K562 (cell line): ENCODE results near the gene OVCA2. TPM values are rescaled to one million over a fixed set of nuclear protein-coding genes. Genes with fewer than 3 reads are reported as not detected.
A peak's percentile ranks its signal among the peaks of the same experiment; 100 is the strongest.

Experiments
- ATAC-seq: fragments of 200-7000 bp; cut with Tn5 transposase; 3 replicates; pipeline ENCODE4 v1.9.1; 2020; ENCODE audit warnings: moderate library complexity
- BruUV-seq: library from RNA; stranded (reverse); fragments of 400-500 nt; replicated peaks from 2 replicates; lab custom pipeline; 2021; lab: Mats Ljungman, UMichigan
- CTCF ChIA-PET: fragments of 300-600 bp; formaldehyde crosslinking; extraction: SDS; loops from one replicate; lab custom pipeline; 2021; ENCODE audit warnings: low intra/inter-chr PET ratio; lab: Yijun Ruan, JAX
- POLR2A ChIA-PET: fragments of 300-600, 350-650 bp; sonication (Branson Sonifier 250); formaldehyde crosslinking; extraction: SDS; loops from one replicate; lab custom pipeline; 2021; ENCODE audit warnings: antibody characterized with exemption, inconsistent platforms; lab: Yijun Ruan, JAX
- DNase-seq, 4 experiments: peaks; one replicate each; pipeline versions ENCODE4 v3.0.0 to v3.0.0-alpha.2; 2011 to 2018; ENCODE audit warnings: low spot score in 3 of 4, mixed read lengths in 3 of 4; ENCODE audit errors: extremely low read depth in 1 of 4
- FAIRE-seq: peaks from 2 replicates; lab custom pipeline; 2011; peaks lifted over from hg19 to GRCh38; lab: Jason Lieb, UNC
- H2AFZ ChIP-seq: 2 replicates; pipeline ENCODE4 v1.6.0; 2011; ENCODE audit warnings: low read depth, low read length, control low read depth, inconsistent platforms
- H3K27ac ChIP-seq: fragments of 200-600 bp; 3 replicates; pipeline ENCODE4 v1.8.0; 2011; ENCODE audit warnings: low read depth, mild to moderate bottlenecking, control low read depth, inconsistent platforms, low read length, moderate library complexity, mixed read lengths; ENCODE audit errors: extremely low read depth
- H3K27me3 ChIP-seq, 2 experiments: fragments of 300-600 bp in 1 of 2; 2 replicates in 1 of 2; 3 replicates in 1 of 2; pipeline versions ENCODE4 v1.6.0 to v1.8.0; 2011; ENCODE audit warnings: inconsistent platforms in 2 of 2, low read length in 2 of 2, mild to moderate bottlenecking in 1 of 2, mixed read lengths in 1 of 2, moderate library complexity in 1 of 2; ENCODE audit not compliant: control insufficient read depth in 2 of 2, insufficient read depth in 2 of 2
- H3K36me3 ChIP-seq: fragments of 300-600 bp; 3 replicates; pipeline ENCODE4 v1.8.0; 2011; ENCODE audit warnings: mild to moderate bottlenecking, low read length, inconsistent platforms; ENCODE audit not compliant: control insufficient read depth, insufficient read depth
- H3K4me1 ChIP-seq, 2 experiments: fragments of 200-600 bp in 1 of 2; replicated peaks in 1 of 2; 2 replicates in 1 of 2; 3 replicates in 1 of 2; pipeline versions ENCODE4 v1.5.1 to v1.8.0; 2011; ENCODE audit warnings: inconsistent platforms in 2 of 2, low read length in 2 of 2, mild to moderate bottlenecking in 1 of 2, mixed read lengths in 1 of 2, moderate library complexity in 1 of 2; ENCODE audit not compliant: control insufficient read depth in 2 of 2, insufficient read depth in 2 of 2
- H3K4me2 ChIP-seq: 2 replicates; pipeline ENCODE4 v1.6.1; 2011; ENCODE audit warnings: low read length, control low read depth, inconsistent platforms, mixed read lengths; ENCODE audit not compliant: insufficient read depth
- H3K4me3 ChIP-seq: fragments of 200-600 bp; sonication (generic), shearing (Covaris generic); 2 replicates; pipeline ENCODE4 v1.5.1; 2016; ENCODE audit warnings: control low read depth, inconsistent platforms
- H3K79me2 ChIP-seq: fragments of 200-600 bp; 3 replicates; pipeline ENCODE4 v1.8.0; 2011; ENCODE audit warnings: low read length, inconsistent platforms; ENCODE audit not compliant: control insufficient read depth, insufficient read depth
- H3K9ac ChIP-seq, 2 experiments: 2 replicates each; pipeline versions ENCODE4 v1.6.0 to v1.6.1; 2011; ENCODE audit warnings: low read depth in 2 of 2, low read length in 2 of 2, control low read depth in 1 of 2, inconsistent platforms in 1 of 2, mild to moderate bottlenecking in 1 of 2, mixed read lengths in 1 of 2; ENCODE audit not compliant: insufficient read depth in 1 of 2
- H3K9me1 ChIP-seq: one replicate; pipeline ENCODE4 v1.6.0; 2011; ENCODE audit warnings: inconsistent platforms, mild to moderate bottlenecking, low read length, moderate library complexity; ENCODE audit not compliant: control insufficient read depth, insufficient read depth
- H3K9me3 ChIP-seq: replicated peaks from 2 replicates; pipeline ENCODE4 v1.5.1; 2011; ENCODE audit warnings: low read depth, low read length, inconsistent platforms; ENCODE audit not compliant: control insufficient read depth, insufficient read depth
- H4K20me1 ChIP-seq: replicated peaks from 2 replicates; pipeline ENCODE4 v1.6.1; 2011; ENCODE audit warnings: low read length, inconsistent platforms, mixed read lengths; ENCODE audit not compliant: control insufficient read depth, insufficient read depth
- CLOCK ChIP-seq: fragments of 250-450 bp; sonication (Bioruptor Pico); IDR thresholded peaks from 2 replicates; pipeline ENCODE4 v1.4.0; 2020; ENCODE audit warnings: mild to moderate bottlenecking, moderate library complexity, borderline replicate concordance
- FOSL1 ChIP-seq: fragments of 200-800 bp; sonication (Bioruptor generic); conservative IDR thresholded peaks from 2 replicates; pipeline ENCODE4 v1.6.1; 2016; ENCODE audit warnings: missing genetic modification characterization, missing compliant biosample characterization
- GABPB1 ChIP-seq: sonication (generic); formaldehyde crosslinking; IDR thresholded peaks from 2 replicates; pipeline ENCODE4 v1.8.0; 2022; ENCODE audit warnings: mild to moderate bottlenecking, missing genetic modification reagents
- HIVEP1 ChIP-seq: fragments of 250-450 bp; sonication (Bioruptor Pico); IDR thresholded peaks from 2 replicates; pipeline ENCODE4 v1.4.0; 2020; ENCODE audit warnings: mild to moderate bottlenecking
- RAD21 ChIP-seq, 2 experiments: fragments of 250-450 bp in 1 of 2; fragments of 450-650 bp in 1 of 2; sonication (Bioruptor Pico) in 1 of 2; formaldehyde crosslinking in 1 of 2; IDR thresholded peaks in 1 of 2; conservative IDR thresholded peaks in 1 of 2; 2 replicates each; pipeline versions ENCODE4 v1.4.0 to v1.8.0; 2020 to 2022; ENCODE audit warnings: mild to moderate bottlenecking in 2 of 2, moderate library complexity in 1 of 2
- RB1 ChIP-seq: fragments of 450-650 bp; IDR thresholded peaks from 2 replicates; pipeline ENCODE4 v1.6.1; 2017; ENCODE audit warnings: low read depth, mild to moderate bottlenecking
- STAG1 ChIP-seq: sonication (generic); formaldehyde crosslinking; IDR thresholded peaks from 2 replicates; pipeline ENCODE4 v1.5.0; 2020; ENCODE audit warnings: missing genetic modification reagents, borderline replicate concordance
- TCFL5 ChIP-seq: fragments of 250-450 bp; sonication (Bioruptor Pico); conservative IDR thresholded peaks from 2 replicates; pipeline ENCODE4 v1.6.1; 2021; ENCODE audit warnings: mild to moderate bottlenecking, moderate library complexity, matching md5 sums
- TEAD2 ChIP-seq: fragments of 450-650 bp; IDR thresholded peaks from 2 replicates; pipeline ENCODE4 v1.6.1; 2016; ENCODE audit warnings: missing genetic modification characterization, control low read depth, missing compliant biosample characterization
- ZBTB33 ChIP-seq: sonication (generic); formaldehyde crosslinking; IDR thresholded peaks from 2 replicates; pipeline ENCODE4 v1.8.1; 2023; ENCODE audit warnings: mild to moderate bottlenecking, missing genetic modification reagents
- ZNF232 ChIP-seq: sonication (generic); formaldehyde crosslinking; IDR thresholded peaks from 2 replicates; pipeline ENCODE4 v1.8.0; 2022; ENCODE audit warnings: mild to moderate bottlenecking, missing genetic modification reagents
- ZNF583 ChIP-seq: fragments of 250-450 bp; sonication (Bioruptor Pico); IDR thresholded peaks from 2 replicates; pipeline ENCODE4 v1.4.0; 2020
- ZNF740 ChIP-seq, 3 experiments: fragments of 200-800 bp in 1 of 3; sonication (Bioruptor generic) in 1 of 3; sonication (generic) in 1 of 3; formaldehyde crosslinking in 1 of 3; IDR thresholded peaks; 2 replicates each; pipeline versions ENCODE4 v1.6.1 to v1.8.0; 2016 to 2022; ENCODE audit warnings: mild to moderate bottlenecking in 2 of 3, missing compliant biosample characterization in 2 of 3, missing genetic modification characterization in 2 of 3, missing genetic modification reagents in 1 of 3
- ZNF75A ChIP-seq: fragments of 450-650 bp; formaldehyde crosslinking; IDR thresholded peaks from 2 replicates; pipeline ENCODE4 v1.4.0; 2020; ENCODE audit warnings: mild to moderate bottlenecking
- ZZZ3 ChIP-seq: fragments of 450-650 bp; IDR thresholded peaks from 2 replicates; pipeline ENCODE4 v1.6.1; 2016; ENCODE audit warnings: antibody characterized with exemption, mild to moderate bottlenecking, moderate library complexity
- WGBS: fragments of 100-300 bp; shearing (Covaris generic); methylation state at CpG from one replicate; pipeline ENCODE4 v1.1.6; 2016; ENCODE audit warnings: low coverage, mixed read lengths; ENCODE audit not compliant: insufficient coverage; ENCODE audit errors: missing lambda C conversion rate; 5-methylcytosine and 5-hydroxymethylcytosine counted together
- in situ Hi-C: fragments of 300-500 bp; cut with MboI; formaldehyde crosslinking; loops from 4 replicates; pipeline ENCODE4 v1.15.0; 2018; ENCODE audit warnings: inconsistent platforms, mixed read lengths
- intact Hi-C: fragments of 100-400 bp; cut with micrococcal nuclease; formaldehyde crosslinking; loops from 2 replicates; pipeline ENCODE4 v1.14.2; 2022
- polyA plus RNA-seq, 8 experiments: library from polyadenylated mRNA; depleted of rRNA in 4 of 8; stranded (reverse) in 5 of 8; unstranded in 3 of 8; fragments of >200 nt; fragmentation: Nextera tagmentation in 2 of 8; fragmentation: Illumina TruSeq in 1 of 8; extraction: Ambion mirVana in 2 of 8; extraction: Trizol in 1 of 8; gene quantifications; 2 replicates each; pipeline versions ENCODE4 v1.2.1 to v1.2.3, GENCODE V29; 2011 to 2014; ENCODE audit warnings: inconsistent platforms in 1 of 8, missing spikeins in 1 of 8
- total RNA-seq, 7 experiments: library from RNA; depleted of rRNA in 6 of 7; stranded (reverse); fragments of >200 nt in 6 of 7; fragmentation: Illumina TruSeq in 2 of 7; extraction: Trizol in 2 of 7; gene quantifications; 2 replicates each; pipeline versions ENCODE4 v1.2.1 to v1.2.3, GENCODE V29; 2011 to 2021; ENCODE audit warnings: low replicate concordance in 1 of 7

Gene OVCA2
- total and polyA plus RNA-seq, 9 of the 15 experiments (the other 6 are each of a cell fraction or from before 2014, with no cell fraction given), result 3.0 to 23.7 (median 14.1) TPM

DNA sequence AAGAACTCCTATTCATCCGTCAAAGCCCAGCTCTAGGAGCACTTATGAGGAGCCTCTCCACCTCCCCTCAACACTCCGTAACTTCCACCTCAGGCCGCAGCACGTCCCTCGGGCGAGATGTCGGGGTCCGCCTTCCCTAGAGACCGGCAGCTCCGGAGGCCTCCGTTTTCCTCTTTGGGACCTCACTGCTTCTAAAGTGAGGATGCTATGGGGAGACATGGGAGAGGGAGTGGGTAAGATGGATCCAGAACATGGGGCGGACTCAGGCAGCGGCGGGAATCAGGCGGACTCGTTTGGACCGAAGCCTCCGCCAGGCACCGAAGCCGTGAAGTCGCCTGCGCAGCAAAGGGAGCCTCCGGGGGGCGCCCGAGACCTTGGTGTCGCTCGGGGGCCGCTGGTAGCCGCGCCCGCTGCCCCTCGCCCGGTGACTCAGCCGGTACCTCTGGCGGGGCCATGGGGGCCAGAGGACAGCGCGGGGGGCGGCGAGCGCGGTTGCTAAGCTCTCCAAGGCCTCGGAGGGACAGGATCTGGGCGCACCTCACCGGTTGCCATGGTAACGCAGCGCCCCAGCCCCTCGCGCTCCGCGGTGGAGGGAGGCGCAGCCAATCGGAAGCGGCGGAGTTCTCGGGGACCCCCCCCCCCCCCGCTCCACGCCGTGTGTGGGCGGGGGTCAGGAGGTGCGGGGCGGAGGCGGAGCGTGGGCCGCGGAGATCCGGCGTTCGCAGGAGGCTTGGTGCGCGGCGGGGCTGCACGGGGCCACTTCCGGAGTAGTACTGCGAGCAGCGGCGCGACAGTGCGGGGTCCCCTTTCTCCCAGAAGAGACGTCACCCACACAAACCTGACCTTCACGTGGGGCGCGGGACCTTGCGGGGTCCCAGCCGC, 11.8 kb downstream of the OVCA2 start:
- Histone ChIP-seq H3K9ac (peak overlapping the region in 1 of 2 experiments; percentile 81; a peak in 2 of 4 replicates), H3K9me3 (no peaks in the 10 kb centered on the region), H2AFZ (no peak overlapping the region), H3K9me1 (no peaks in the 10 kb centered on the region), H3K79me2 (no peaks in the 10 kb centered on the region), H3K27me3 (no peaks in the 10 kb centered on the region), H3K4me2 (peak overlapping the region; percentile 55), H3K4me1 (peaks cover 7 to 51% of the 10 kb centered on the region in 2 experiments; a peak in 4 of 5 replicates), H4K20me1 (no peaks in the 10 kb centered on the region), H3K4me3 (peak overlapping the region; percentile 37), H3K27ac (no peak overlapping the region), H3K36me3 (no peaks in the 10 kb centered on the region)
- POLR2A ChIA-PET, result no interaction called here
- no peak for FAIRE-seq
- peak; percentile 50 for ATAC-seq
- CTCF ChIA-PET, result interaction anchor here (0.7 to 2.2 kb wide), 4 partner anchors 115 to 228 kb away, joined by 3 to 25 read pairs (median 4); no protein-coding TSS in a partner anchor
- DNase-seq, result peak; percentile 38 to 69 (median 46)
- in situ Hi-C loops, result no loop called here
- WGBS, result 35% methylated on average over 15 of the region's 84 CpGs
- intact Hi-C loops, result loop anchor here (1.0 to 10.0 kb wide), 3 partner anchors 121 to 299 kb away; no protein-coding TSS in a partner anchor
- no TSS peak for BruUV-seq
- TF ChIP-seq ZNF75A (CRISPR knock-in tag), result no peak
- TF ChIP-seq ZNF583 (CRISPR knock-in tag), result no peak
- no peak for TF ChIP-seq ZNF232 (CRISPR knock-in tag)
- TF ChIP-seq TCFL5, result no peak
- no peak for TF ChIP-seq CLOCK (CRISPR knock-in tag)
- TF ChIP-seq RB1, result peak; percentile 29; the same call in 1 of the 2 replicates
- peak; percentile 37; the same call in 1 of the 2 replicates for TF ChIP-seq FOSL1 (tag)
- TF ChIP-seq TEAD2, result no peak
- peak; percentile 55; the same call in 1 of the 2 replicates for TF ChIP-seq ZNF740 (CRISPR knock-in tag; IDR thresholded peaks at IDR 0.05)
- TF ChIP-seq ZNF740 (tag; IDR thresholded peaks at IDR 0.05), result no peak
- TF ChIP-seq GABPB1 (CRISPR knock-in tag), result peak; percentile 42; the same call in 1 of the 2 replicates
- TF ChIP-seq HIVEP1, result no peak
- peak; percentile 35 to 53; a peak in 3 of 4 replicates for TF ChIP-seq RAD21 (CRISPR knock-in tag; conservative IDR thresholded peaks at IDR 0.05 in 1 of 2, IDR thresholded peaks at IDR 0.05 in 1 of 2)
- TF ChIP-seq ZBTB33 (CRISPR knock-in tag), result peak; percentile 86
- TF ChIP-seq ZZZ3, result no peak
- TF ChIP-seq STAG1 (CRISPR knock-in tag), result peak; percentile 37; the same call in 1 of the 2 replicates
